HG03066 (cell line): ENCODE measurements around the gene LRP5.
"Not testable (repeated sequence)": the region's sequence is repeated elsewhere in the genome, so short reads cannot be mapped to it uniquely, and the experiment has no call there.

Experiments used
- ATAC-seq: cut with Tn5 transposase; IDR thresholded peaks from one replicate; pipeline ENCODE4 v1.9.1; 2021; ENCODE audit warnings: low read depth; ENCODE audit not compliant: unreplicated experiment

The LRP5 gene

GRCh38 chr11:68450711-68451110 is 138.3 kb downstream of the LRP5 start:
- ATAC-seq, result no peak

GRCh38 chr11:68454767-68455166 is 142.4 kb downstream of the LRP5 start:
- ATAC-seq, result no peak

- no peak for ATAC-seq
Measured at GRCh38 chr11:68455485-68455884, 143.1 kb downstream of the LRP5 start.

GRCh38 chr11:68457216-68457897 is 145.0 kb downstream of the LRP5 start:
- ATAC-seq, result no peak

GRCh38 chr11:68457898-68458249 is 145.5 kb downstream of the LRP5 start:
- ATAC-seq, result no peak

GRCh38 chr11:68458340-68458739 is 145.9 kb downstream of the LRP5 start:
- not testable (repeated sequence) for ATAC-seq

- ATAC-seq, result peak; percentile 81
Measured at GRCh38 chr11:68459886-68460740, 147.7 kb downstream of the LRP5 start.

GRCh38 chr11:68460741-68461574 is 148.6 kb downstream of the LRP5 start, which contains the start of gene PPP6R3:
Gene PPP6R3 (plus strand): TSS chr11:68460752. CDS start chr11:68537665, 76,913 bp downstream.
- no peak for ATAC-seq

GRCh38 chr11:68461575-68461917 is 149.2 kb downstream of the LRP5 start:
- no peak for ATAC-seq

- ATAC-seq, result no peak
Measured at GRCh38 chr11:68463714-68464113, 151.3 kb downstream of the LRP5 start.

GRCh38 chr11:68467201-68467834 is 154.9 kb downstream of the LRP5 start:
- ATAC-seq, result no peak

GRCh38 chr11:68468217-68468828 is 155.9 kb downstream of the LRP5 start:
- no peak for ATAC-seq

GRCh38 chr11:68469122-68469521 is 156.7 kb downstream of the LRP5 start:
- ATAC-seq, result no peak

- no peak for ATAC-seq
Measured at GRCh38 chr11:68469642-68470041, 157.3 kb downstream of the LRP5 start.

- ATAC-seq, result no peak
Measured at GRCh38 chr11:68470304-68470811, 158.0 kb downstream of the LRP5 start.

GRCh38 chr11:68471360-68472340 is 159.3 kb downstream of the LRP5 start:
- ATAC-seq, result no peak

- no peak for ATAC-seq
Measured at GRCh38 chr11:68472778-68473177, 160.4 kb downstream of the LRP5 start.

- no peak for ATAC-seq
Measured at GRCh38 chr11:68473693-68474092, 161.3 kb downstream of the LRP5 start.

- not testable (repeated sequence) for ATAC-seq
Measured at GRCh38 chr11:68475626-68476025, 163.2 kb downstream of the LRP5 start.
